NCI-H82 treated with DMSO at 0.1 percent for 48 hours (cell line): ENCODE data around the gene MLXIPL.
"Not testable (repeated sequence)": the region's sequence is repeated elsewhere in the genome, so short reads cannot be mapped to it uniquely, and the experiment has no call there.

ENCODE experiments used
- DNase-seq: peaks from one replicate; lab custom pipeline; 2025; ENCODE audit not compliant: unreplicated experiment; lab: John Stamatoyannopoulos, UW

The MLXIPL gene

GRCh38 chr7:73613954-73614735, 10.2 kb downstream of the MLXIPL start:
- DNase-seq: no peak

GRCh38 chr7:73612598-73613269, 11.6 kb downstream of the MLXIPL start:
- DNase-seq: peak; percentile 24

GRCh38 chr7:73611017-73611555, 13.2 kb downstream of the MLXIPL start:
- DNase-seq: no peak

- DNase-seq: no peak
Observed at GRCh38 chr7:73610105-73610504, 14.2 kb downstream of the MLXIPL start.

- DNase-seq: not testable (repeated sequence)
Observed at GRCh38 chr7:73607692-73607983, 16.7 kb downstream of the MLXIPL start.

GRCh38 chr7:73606801-73607691, 17.3 kb downstream of the MLXIPL start:
- DNase-seq: no peak

GRCh38 chr7:73605601-73606220, 18.6 kb downstream of the MLXIPL start:
- DNase-seq: no peak

- DNase-seq: no peak
Observed at GRCh38 chr7:73602721-73603651, 21.3 kb downstream of the MLXIPL start.

- no peak for DNase-seq
Observed at GRCh38 chr7:73599916-73600315, 24.4 kb downstream of the MLXIPL start.

GRCh38 chr7:73599151-73599882, 25.0 kb downstream of the MLXIPL start:
- DNase-seq: no peak

- no peak for DNase-seq
Observed at GRCh38 chr7:73597978-73598782, 26.1 kb downstream of the MLXIPL start.

GRCh38 chr7:73596191-73597065, 27.9 kb downstream of the MLXIPL start:
- DNase-seq: no peak

- DNase-seq: no peak
Observed at GRCh38 chr7:73595358-73595757, 29.0 kb downstream of the MLXIPL start.

GRCh38 chr7:73593207-73594045, 30.9 kb downstream of the MLXIPL start:
- DNase-seq: no peak

GRCh38 chr7:73586911-73587310, 37.4 kb downstream of the MLXIPL start:
- DNase-seq: no peak

- no peak for DNase-seq
Observed at GRCh38 chr7:73585196-73585595, 39.1 kb downstream of the MLXIPL start.
